Measurements from ENCODE around the gene TMEM214.

GRCh38 chr2:27085062-27085672, 52.4 kb downstream of the TMEM214 start:
- TF ChIP-seq POLR2AphosphoS5 (IDR thresholded peaks at IDR 0.05; ENCODE audit: low read depth, low read length) (no peak), CTCF (IDR thresholded peaks at IDR 0.05; ENCODE audit: control extremely low read depth in 1 of 3, insufficient read depth in 1 of 3, low read depth in 1 of 3, low read length in 3 of 3) (no peak), RNF2 (IDR thresholded peaks at IDR 0.05; ENCODE audit: borderline replicate concordance, low read depth, low read length, missing control alignments, poor library complexity, severe bottlenecking) (no peak), GTF2F1 (IDR thresholded peaks at IDR 0.05; ENCODE audit: borderline replicate concordance, low read depth, low read length) (no peak), BACH1 (IDR thresholded peaks at IDR 0.05; ENCODE audit: low read length) (no peak), POLR2A (IDR thresholded peaks at IDR 0.05; ENCODE audit: control extremely low read depth in 1 of 2, low read depth in 2 of 2, low read length in 2 of 2) (no peak), CREB1 (IDR thresholded peaks at IDR 0.05) (no peak), MAX (IDR thresholded peaks at IDR 0.05) (no peak), POU5F1 (IDR thresholded peaks at IDR 0.05; ENCODE audit: low read depth, low read length) (no peak)

All from H1 (cell line).